Measurements from ENCODE around the gene JUNB.

DNA sequence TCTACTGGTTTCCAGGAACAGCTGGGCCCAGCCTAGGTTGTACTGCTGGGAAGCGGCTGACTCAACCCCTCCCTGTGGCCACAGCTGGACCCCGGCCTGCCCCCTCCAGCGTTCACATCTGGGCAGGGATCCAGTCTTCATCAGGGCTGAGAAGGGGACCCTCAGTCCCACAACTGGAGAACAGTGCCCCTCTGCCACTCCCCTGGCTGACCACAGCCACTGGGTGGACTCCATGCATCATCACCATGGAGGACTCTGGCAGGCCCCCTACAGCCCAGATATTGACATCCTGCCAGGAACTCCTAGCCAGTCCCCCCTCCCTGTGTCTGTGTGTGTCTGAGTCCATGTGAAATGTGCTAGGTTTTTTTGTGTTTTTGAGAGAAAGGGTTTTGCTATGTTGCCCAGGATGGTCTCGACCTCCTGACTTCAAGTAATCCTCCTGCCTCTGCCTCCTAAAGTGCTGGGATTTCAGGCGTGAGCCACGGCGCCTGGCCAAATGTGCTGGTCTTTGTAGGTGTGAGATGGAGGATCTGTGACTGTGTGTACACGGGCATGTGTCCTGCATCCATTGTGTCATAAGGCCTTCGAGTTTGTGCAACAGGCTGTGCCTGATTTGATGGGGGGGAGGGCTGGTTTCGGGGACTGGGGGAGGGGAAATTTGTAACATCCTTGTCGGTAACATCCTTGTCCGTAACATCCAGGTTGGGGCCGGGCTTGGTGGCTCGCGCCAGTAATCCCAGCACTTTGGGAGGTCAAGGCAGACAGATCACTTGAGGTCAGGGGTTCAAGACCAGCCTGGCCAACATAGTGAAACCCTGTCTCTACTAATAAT lies 11.9 kb upstream of the JUNB start:
- TF ChIP-seq, protein P1, sequence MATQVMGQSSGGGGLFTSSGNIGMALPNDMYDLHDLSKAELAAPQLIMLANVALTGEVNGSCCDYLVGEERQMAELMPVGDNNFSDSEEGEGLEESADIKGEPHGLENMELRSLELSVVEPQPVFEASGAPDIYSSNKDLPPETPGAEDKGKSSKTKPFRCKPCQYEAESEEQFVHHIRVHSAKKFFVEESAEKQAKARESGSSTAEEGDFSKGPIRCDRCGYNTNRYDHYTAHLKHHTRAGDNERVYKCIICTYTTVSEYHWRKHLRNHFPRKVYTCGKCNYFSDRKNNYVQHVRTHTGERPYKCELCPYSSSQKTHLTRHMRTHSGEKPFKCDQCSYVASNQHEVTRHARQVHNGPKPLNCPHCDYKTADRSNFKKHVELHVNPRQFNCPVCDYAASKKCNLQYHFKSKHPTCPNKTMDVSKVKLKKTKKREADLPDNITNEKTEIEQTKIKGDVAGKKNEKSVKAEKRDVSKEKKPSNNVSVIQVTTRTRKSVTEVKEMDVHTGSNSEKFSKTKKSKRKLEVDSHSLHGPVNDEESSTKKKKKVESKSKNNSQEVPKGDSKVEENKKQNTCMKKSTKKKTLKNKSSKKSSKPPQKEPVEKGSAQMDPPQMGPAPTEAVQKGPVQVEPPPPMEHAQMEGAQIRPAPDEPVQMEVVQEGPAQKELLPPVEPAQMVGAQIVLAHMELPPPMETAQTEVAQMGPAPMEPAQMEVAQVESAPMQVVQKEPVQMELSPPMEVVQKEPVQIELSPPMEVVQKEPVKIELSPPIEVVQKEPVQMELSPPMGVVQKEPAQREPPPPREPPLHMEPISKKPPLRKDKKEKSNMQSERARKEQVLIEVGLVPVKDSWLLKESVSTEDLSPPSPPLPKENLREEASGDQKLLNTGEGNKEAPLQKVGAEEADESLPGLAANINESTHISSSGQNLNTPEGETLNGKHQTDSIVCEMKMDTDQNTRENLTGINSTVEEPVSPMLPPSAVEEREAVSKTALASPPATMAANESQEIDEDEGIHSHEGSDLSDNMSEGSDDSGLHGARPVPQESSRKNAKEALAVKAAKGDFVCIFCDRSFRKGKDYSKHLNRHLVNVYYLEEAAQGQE (IDR thresholded peaks at IDR 0.05; ENCODE audit: low read depth): no peak
- TF ChIP-seq, protein P2, sequence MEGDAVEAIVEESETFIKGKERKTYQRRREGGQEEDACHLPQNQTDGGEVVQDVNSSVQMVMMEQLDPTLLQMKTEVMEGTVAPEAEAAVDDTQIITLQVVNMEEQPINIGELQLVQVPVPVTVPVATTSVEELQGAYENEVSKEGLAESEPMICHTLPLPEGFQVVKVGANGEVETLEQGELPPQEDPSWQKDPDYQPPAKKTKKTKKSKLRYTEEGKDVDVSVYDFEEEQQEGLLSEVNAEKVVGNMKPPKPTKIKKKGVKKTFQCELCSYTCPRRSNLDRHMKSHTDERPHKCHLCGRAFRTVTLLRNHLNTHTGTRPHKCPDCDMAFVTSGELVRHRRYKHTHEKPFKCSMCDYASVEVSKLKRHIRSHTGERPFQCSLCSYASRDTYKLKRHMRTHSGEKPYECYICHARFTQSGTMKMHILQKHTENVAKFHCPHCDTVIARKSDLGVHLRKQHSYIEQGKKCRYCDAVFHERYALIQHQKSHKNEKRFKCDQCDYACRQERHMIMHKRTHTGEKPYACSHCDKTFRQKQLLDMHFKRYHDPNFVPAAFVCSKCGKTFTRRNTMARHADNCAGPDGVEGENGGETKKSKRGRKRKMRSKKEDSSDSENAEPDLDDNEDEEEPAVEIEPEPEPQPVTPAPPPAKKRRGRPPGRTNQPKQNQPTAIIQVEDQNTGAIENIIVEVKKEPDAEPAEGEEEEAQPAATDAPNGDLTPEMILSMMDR (IDR thresholded peaks at IDR 0.05 in 2 of 3, conservative IDR thresholded peaks at IDR 0.05 in 1 of 3; ENCODE audit: borderline replicate concordance in 1 of 3, insufficient read depth in 1 of 3, low read depth in 2 of 3, low read length in 2 of 3): 0 out of 6 replicates have a peak, but pooled peaks of 1 of the 3 experiments have one; percentile 21
- TF ChIP-seq FOSL1 (IDR thresholded peaks at IDR 0.05; ENCODE audit: low read depth) (no peak), POLR2A (IDR thresholded peaks at IDR 0.05; ENCODE audit: borderline replicate concordance, extremely low read depth, insufficient read depth, insufficient read length) (no peak), CBX3 (IDR thresholded peaks at IDR 0.05; ENCODE audit: low read depth) (no peak), CEBPB (IDR thresholded peaks at IDR 0.05; ENCODE audit: low read depth) (no peak)
